CD4-positive, alpha-beta T cell treated with Interferon alpha-2 for 1 hour (primary cell): ENCODE data around the gene AGFG2.
"Not testable (repeated sequence)": the region's sequence is repeated elsewhere in the genome, so short reads cannot be mapped to it uniquely, and the experiment has no call there.

Experiments
- DNase-seq, 2 donors: peaks; one replicate each; pipeline ENCODE4 v3.0.0-alpha.2; 2020 to 2022

AGFG2 gene

DNA sequence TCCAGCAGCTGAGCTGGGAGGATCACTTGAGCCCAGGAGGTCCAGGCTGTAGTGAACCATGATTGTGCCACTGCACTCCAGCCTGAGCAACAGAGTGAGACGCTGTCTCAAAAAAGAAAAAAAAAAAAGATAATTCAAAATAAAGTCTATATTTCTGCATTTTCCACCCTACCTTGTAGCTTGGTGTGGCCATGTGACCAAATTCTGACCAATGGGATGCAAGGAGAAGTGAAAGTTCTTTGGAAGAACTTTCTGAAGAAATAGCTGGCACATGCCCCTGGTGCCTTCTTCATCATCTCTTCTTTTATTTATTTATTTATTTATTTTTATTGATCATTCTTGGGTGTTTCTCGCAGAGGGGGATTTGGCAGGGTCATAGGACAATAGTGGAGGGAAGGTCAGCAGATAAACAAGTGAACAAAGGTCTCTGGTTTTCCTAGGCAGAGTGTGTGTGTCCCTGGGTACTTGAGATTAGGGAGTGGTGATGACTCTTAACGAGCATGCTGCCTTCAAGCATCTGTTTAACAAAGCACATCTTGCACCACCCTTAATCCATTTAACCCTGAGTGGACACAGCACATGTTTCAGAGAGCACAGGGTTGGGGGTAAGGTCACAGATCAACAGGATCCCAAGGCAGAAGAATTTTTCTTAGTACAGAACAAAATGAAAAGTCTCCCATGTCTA is 17.0 kb upstream of the AGFG2 start:
- peak in 1 of 2 donors; percentile 28 for DNase-seq

DNA sequence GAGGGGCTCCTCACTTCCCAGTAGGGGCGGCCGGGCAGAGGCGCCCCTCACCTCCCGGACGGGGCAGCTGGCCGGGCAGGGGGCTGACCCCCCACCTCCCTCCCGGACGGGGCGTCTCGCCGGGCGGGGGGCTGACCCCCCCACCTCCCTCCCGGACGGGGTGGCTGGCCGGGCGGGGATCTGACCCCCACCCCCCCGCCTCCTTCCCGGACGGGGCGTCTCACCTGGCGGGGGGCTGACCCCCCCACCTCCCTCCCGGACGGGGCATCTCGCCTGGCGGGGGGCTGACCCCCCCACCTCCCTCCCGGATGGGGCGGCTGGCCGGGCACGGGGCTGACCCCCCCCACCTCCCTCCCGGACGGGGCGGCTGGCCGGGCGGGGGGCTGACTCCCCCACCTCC is 15.8 kb upstream of the AGFG2 start:
- DNase-seq, result not testable (repeated sequence)

- DNase-seq, result not testable (repeated sequence)
These were observed 10.7 kb upstream of the AGFG2 start for GRCh38 chr7:100528108-100528866.

DNA sequence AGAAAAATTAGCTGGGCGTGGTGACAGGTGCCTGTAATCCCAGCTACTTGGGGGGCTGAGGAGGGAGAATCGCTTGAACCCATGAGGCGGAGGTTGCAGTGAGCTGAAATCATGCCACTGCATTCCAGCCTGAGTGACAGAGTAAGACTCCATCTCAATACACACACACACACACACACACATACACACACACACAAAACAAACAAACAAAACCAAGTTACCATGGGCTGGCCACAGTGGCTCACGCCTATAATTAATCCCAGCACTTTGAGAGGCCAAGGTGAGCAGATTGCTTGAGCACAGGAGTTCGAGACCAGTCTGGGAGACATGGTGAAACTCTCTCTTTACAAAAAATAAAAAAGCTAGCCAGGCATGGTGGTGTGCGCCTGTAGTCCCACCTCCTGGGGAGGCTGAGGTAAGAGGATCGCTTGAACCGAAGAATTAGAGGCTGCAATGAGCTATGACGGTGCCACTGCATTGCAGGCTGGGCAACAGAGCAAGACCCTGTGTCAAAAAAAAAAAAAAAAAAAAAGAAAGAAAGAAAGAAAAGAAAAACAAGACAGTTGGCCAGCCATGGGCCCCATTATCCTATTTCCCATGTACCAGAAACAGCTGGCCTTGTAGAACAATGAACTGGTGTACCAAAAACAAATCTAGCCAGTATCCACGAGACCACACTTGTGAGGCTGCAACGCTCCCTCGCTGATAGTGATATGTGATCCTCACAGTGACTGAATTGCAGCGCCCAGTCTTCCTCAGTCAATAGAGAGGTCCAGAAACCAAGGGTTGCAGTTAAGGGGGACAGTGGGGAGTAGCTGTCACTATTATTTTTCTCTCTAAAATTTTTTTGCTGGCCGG is 6.6 kb upstream of the AGFG2 start:
- no peak for DNase-seq

DNA sequence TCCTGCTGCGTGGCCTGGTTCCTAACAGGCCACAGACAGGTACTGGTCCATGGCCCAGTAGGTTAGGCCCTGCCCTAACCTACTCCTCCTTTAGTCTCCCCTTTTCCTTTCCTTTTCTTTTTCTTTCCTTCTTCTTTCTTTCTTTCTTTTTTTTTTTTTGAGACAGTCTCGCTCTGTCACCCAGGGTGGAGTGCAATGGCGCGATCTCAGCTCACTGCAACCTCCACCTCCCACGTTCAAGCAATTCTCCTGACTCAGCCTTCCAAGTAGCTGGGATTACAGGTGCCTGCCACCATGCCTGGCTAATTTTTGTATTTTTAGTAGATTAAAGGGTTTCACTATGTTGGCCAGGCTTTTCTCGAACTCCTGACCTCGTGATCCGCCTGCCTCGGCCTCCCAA is 3.0 kb upstream of the AGFG2 start:
- DNase-seq, result not testable (repeated sequence)

DNA sequence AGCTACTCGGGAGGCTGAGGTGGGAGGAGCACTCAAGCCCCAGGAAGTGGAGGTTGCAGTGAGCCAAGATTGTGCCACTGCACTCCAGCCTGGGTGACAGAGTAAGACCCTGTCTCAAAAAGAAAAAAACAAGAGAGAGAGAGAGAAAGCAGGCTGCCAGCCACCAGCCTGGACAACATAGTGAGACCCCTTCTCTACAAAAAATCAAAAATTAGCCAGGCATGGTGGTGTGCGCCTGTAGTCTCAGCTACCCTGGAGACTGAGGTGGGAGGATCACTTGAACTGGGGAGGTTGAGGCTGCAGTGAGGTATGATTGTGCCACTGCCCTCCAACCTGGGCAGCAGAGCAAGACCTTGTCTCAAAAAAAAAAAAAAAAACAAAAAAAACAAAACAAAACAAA is 2.3 kb upstream of the AGFG2 start:
- not testable (repeated sequence) for DNase-seq

GRCh38 chr7:100538348-100538653 is 702 bp upstream of the AGFG2 start:
- no peak for DNase-seq

GRCh38 chr7:100539436-100540006 is 518 bp downstream of the AGFG2 start:
- no peak for DNase-seq

GRCh38 chr7:100540073-100540723 is 1.2 kb downstream of the AGFG2 start:
- DNase-seq, result no peak

GRCh38 chr7:100541309-100541708 is 2.3 kb downstream of the AGFG2 start:
- not testable (repeated sequence) for DNase-seq

DNA sequence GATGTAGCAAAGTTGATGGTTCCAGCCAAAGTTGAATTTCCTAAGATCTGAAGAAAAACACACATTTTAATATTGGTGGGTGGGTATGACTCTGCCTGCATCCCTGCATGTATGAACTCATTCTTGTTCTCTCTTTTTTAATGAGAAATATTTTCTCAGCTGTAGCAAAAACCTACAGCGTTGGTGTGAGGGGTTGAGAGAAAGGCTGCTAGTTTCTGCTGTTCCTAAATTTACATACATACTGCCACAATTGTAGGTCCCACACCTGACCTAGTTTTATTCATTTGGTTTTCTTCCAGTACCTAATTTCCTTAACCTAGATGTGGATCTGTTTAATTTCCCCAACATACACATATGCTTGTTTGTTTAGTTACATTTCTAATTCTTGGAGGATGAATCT is 4.6 kb downstream of the AGFG2 start:
- no peak for DNase-seq

DNA sequence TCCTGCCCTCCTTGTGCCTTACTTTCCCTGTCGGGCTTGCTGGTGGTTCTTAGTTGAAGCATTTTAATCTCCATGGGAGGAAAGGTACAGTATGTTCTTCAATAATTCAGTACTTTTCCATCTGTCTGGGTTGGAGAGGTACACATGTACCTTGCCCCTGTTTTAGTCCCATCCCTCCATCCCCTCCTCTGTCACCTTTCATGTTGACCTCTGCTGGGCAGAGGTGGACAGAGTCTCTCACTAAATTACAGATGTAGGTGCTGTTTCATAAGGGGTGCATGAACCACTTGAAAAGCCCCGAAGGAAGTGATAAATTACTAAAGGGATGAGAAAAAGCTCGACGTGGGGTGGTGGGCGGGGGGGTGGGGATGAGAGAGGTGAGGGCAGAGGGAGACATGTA is 5.4 kb downstream of the AGFG2 start:
- peak in 1 of 2 donors; percentile 11 for DNase-seq

DNA sequence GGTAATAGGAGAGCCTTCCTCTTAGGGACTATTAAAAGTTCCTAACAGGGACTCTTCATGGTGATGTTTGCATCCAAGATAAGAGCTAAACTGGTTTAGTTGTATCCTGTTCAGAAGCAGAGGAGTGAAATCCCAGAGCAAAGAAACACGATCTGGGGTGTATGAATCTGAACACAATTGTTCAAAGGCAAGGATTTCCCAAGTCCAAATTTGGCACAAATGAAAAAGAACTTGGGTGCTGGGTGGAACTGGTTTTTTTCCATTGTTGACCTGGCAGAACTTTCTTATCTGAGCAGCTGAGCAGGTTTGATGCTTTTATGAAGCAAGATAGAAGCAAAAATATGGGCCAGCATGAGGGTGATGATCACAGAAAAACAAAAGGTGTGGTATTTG is 6.0 kb downstream of the AGFG2 start:
- no peak for DNase-seq

DNA sequence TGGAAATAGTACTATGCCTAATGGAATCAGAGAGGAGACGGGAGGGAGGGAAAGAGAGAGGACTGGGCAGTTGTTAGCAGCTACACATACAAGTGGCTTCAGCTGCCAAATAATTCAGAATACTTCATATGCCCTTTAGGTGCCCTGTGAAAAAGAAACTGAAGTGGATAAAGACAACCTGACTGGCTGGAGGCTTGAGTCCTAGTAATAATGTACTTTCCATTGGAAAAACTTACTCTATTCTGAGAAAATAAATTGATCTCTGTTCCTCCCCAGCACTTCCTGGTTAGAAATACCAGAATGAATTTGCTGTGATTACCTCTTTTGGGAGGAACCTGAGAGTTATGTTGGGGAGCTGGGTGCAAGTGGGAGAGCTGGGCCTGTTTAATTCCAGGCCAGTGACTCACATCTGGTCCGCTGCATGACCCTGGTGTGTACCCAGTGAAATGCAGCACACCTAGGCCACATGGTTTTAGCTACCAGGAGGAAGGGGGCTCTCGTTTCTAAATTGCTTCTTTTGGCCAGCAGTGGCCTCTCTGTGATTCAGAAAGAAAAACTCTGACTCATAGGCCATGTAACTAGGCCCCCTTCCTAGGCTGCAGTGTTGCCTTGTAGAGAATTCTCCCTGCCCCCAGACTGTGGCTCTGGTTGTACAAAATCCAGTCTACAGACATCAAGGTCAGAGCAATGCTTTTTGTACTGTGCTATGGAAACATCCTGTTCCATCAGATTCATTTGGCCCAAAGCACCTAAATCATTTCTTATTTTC is 6.5 kb downstream of the AGFG2 start:
- DNase-seq, result peak in 1 of 2 donors; percentile 42

- peak in 1 of 2 donors; percentile 73 for DNase-seq
These were observed 7.3 kb downstream of the AGFG2 start for GRCh38 chr7:100546129-100546925.

GRCh38 chr7:100546926-100547800 is 8.2 kb downstream of the AGFG2 start:
- DNase-seq, result no peak

GRCh38 chr7:100547872-100548271 is 8.9 kb downstream of the AGFG2 start:
- DNase-seq, result no peak

- DNase-seq, result not testable (repeated sequence)
These were observed 9.4 kb downstream of the AGFG2 start for GRCh38 chr7:100548446-100548845.

GRCh38 chr7:100552532-100552931 is 13.5 kb downstream of the AGFG2 start:
- no peak for DNase-seq

GRCh38 chr7:100553032-100553431 is 14.0 kb downstream of the AGFG2 start:
- DNase-seq, result no peak
